Measurements from ENCODE around the gene BMPR2. TPM values are rescaled to one million over a fixed set of nuclear protein-coding genes. Genes with fewer than 3 reads are reported as not detected.
A peak's percentile ranks its signal among the peaks of the same experiment; 100 is the strongest.
"Not testable (repeated sequence)": the region's sequence is repeated elsewhere in the genome, so short reads cannot be mapped to it uniquely, and the experiment has no call there.

BMPR2 gene
- total RNA-seq, 1 experiment from 2014 or later = 27.4 TPM

- peaks cover 27% of the 10 kb centered on the region for H3K36me3 Mint-ChIP-seq (ENCODE audit: insufficient read depth, unreplicated experiment)
- no peaks in the 10 kb centered on the region for H3K9me3 Mint-ChIP-seq (ENCODE audit: unreplicated experiment)
- no peak for TF ChIP-seq CTCF (IDR thresholded peaks at IDR 0.05; ENCODE audit: unreplicated experiment)
- no peak overlapping the region for H3K4me3 Mint-ChIP-seq (ENCODE audit: unreplicated experiment)
- intact Hi-C loops (cut with micrococcal nuclease) = no loop called here
- no peaks in the 10 kb centered on the region for H3K4me1 Mint-ChIP-seq (ENCODE audit: insufficient read depth, unreplicated experiment)
- no peak overlapping the region for H3K27ac Mint-ChIP-seq (ENCODE audit: low read depth, unreplicated experiment)
- H3K27me3 Mint-ChIP-seq (ENCODE audit: insufficient read depth, unreplicated experiment) = no peaks in the 10 kb centered on the region
- ChIA-PET CTCF (no interaction called here), POLR2A (no interaction called here)
- no peak for DNase-seq (ENCODE audit: unreplicated experiment)
- BruUV-seq (replicated peaks) = no TSS peak
Measured at GRCh38 chr2:202545931-202546330, 169.8 kb downstream of the BMPR2 start.

GRCh38 chr2:202546499-202547141, 170.5 kb downstream of the BMPR2 start:
- H3K4me3 Mint-ChIP-seq (ENCODE audit: unreplicated experiment); H3K27me3 Mint-ChIP-seq (ENCODE audit: insufficient read depth, unreplicated experiment); H3K4me1 Mint-ChIP-seq (ENCODE audit: insufficient read depth, unreplicated experiment); H3K27ac Mint-ChIP-seq (ENCODE audit: low read depth, unreplicated experiment); H3K9me3 Mint-ChIP-seq (ENCODE audit: unreplicated experiment); BruUV-seq (replicated peaks); intact Hi-C loops (cut with micrococcal nuclease): not testable (repeated sequence)
- ChIA-PET POLR2A (interaction anchor here (0.7 kb wide), 1 partner anchor 28 kb away, joined by 3 read pairs; no protein-coding TSS in a partner anchor), CTCF (interaction anchor here (0.6 to 0.7 kb wide), 2 partner anchors 29 to 71 kb away, joined by 3 to 4 read pairs; no protein-coding TSS in a partner anchor)
- peak; percentile 33 for DNase-seq (ENCODE audit: unreplicated experiment)
- H3K36me3 Mint-ChIP-seq (ENCODE audit: insufficient read depth, unreplicated experiment) = peaks cover 24% of the 10 kb centered on the region

- no peak for TF ChIP-seq CTCF (IDR thresholded peaks at IDR 0.05; ENCODE audit: unreplicated experiment)
- no peaks in the 10 kb centered on the region for H3K4me1 Mint-ChIP-seq (ENCODE audit: insufficient read depth, unreplicated experiment)
- H3K27me3 Mint-ChIP-seq (ENCODE audit: insufficient read depth, unreplicated experiment) = no peaks in the 10 kb centered on the region
- no peaks in the 10 kb centered on the region for H3K9me3 Mint-ChIP-seq (ENCODE audit: unreplicated experiment)
- CTCF ChIA-PET = no interaction called here
- peaks cover 24% of the 10 kb centered on the region for H3K36me3 Mint-ChIP-seq (ENCODE audit: insufficient read depth, unreplicated experiment)
- DNase-seq (ENCODE audit: unreplicated experiment) = no peak
- H3K27ac Mint-ChIP-seq (ENCODE audit: low read depth, unreplicated experiment) = no peak overlapping the region
- POLR2A ChIA-PET = no interaction called here
- intact Hi-C loops (cut with micrococcal nuclease) = no loop called here
- H3K4me3 Mint-ChIP-seq (ENCODE audit: unreplicated experiment) = no peak overlapping the region
- BruUV-seq (replicated peaks) = no TSS peak
Measured at GRCh38 chr2:202548240-202548639, 172.1 kb downstream of the BMPR2 start.

- POLR2A ChIA-PET; H3K9me3 Mint-ChIP-seq (ENCODE audit: unreplicated experiment): not testable (repeated sequence)
- CTCF ChIA-PET = interaction anchor here (1.3 kb wide), 1 partner anchor 24 kb away, joined by 4 read pairs; no protein-coding TSS in a partner anchor
Measured at GRCh38 chr2:202551000-202551399, 174.9 kb downstream of the BMPR2 start.

GRCh38 chr2:202555356-202555755, 179.2 kb downstream of the BMPR2 start:
- H3K4me3 Mint-ChIP-seq (ENCODE audit: unreplicated experiment) = no peak overlapping the region
- no peaks in the 10 kb centered on the region for H3K27me3 Mint-ChIP-seq (ENCODE audit: insufficient read depth, unreplicated experiment)
- TF ChIP-seq CTCF (IDR thresholded peaks at IDR 0.05; ENCODE audit: unreplicated experiment) = no peak
- no peaks in the 10 kb centered on the region for H3K9me3 Mint-ChIP-seq (ENCODE audit: unreplicated experiment)
- no peak for DNase-seq (ENCODE audit: unreplicated experiment)
- no peaks in the 10 kb centered on the region for H3K4me1 Mint-ChIP-seq (ENCODE audit: insufficient read depth, unreplicated experiment)
- POLR2A ChIA-PET = interaction anchor here (1.2 kb wide), 1 partner anchor 9 kb away, joined by 3 read pairs; no protein-coding TSS in a partner anchor
- BruUV-seq (replicated peaks) = TSS peak; percentile 46
- intact Hi-C loops (cut with micrococcal nuclease) = no loop called here
- CTCF ChIA-PET = no interaction called here
- peaks cover 58% of the 10 kb centered on the region for H3K36me3 Mint-ChIP-seq (ENCODE audit: insufficient read depth, unreplicated experiment)
- H3K27ac Mint-ChIP-seq (ENCODE audit: low read depth, unreplicated experiment) = no peak overlapping the region

More at GRCh38 chr2:202551000-202551399, 174.9 kb downstream of the BMPR2 start:
- intact Hi-C loops (cut with micrococcal nuclease); DNase-seq (ENCODE audit: unreplicated experiment); BruUV-seq (replicated peaks); H3K27me3 Mint-ChIP-seq (ENCODE audit: insufficient read depth, unreplicated experiment); H3K27ac Mint-ChIP-seq (ENCODE audit: low read depth, unreplicated experiment); H3K4me1 Mint-ChIP-seq (ENCODE audit: insufficient read depth, unreplicated experiment); H3K4me3 Mint-ChIP-seq (ENCODE audit: unreplicated experiment): not testable (repeated sequence)
- peaks cover 38% of the 10 kb centered on the region for H3K36me3 Mint-ChIP-seq (ENCODE audit: insufficient read depth, unreplicated experiment)
